Cardiac muscle cell (in vitro differentiated cells and primary cell): Measurements from ENCODE around the gene CAT. TPM values are rescaled to one million over a fixed set of nuclear protein-coding genes. Genes with fewer than 3 reads are reported as not detected.
A peak's percentile ranks its signal among the peaks of the same experiment; 100 is the strongest.

Source experiments
- DNase-seq, 2 donors: peaks; one replicate each; pipeline versions ENCODE4 v3.0.0 to v3.0.0-alpha.2; 2010 to 2017; ENCODE audit warnings: low read depth in 1 of 2, low spot score in 1 of 2
- H3K27ac ChIP-seq: fragments of 200-600 bp; sonication (generic); 2 replicates; pipeline ENCODE4 v1.5.1; 2016
- H3K27me3 ChIP-seq: fragments of 200-600 bp; sonication (generic); 2 replicates; pipeline ENCODE4 v1.6.0; 2016; ENCODE audit warnings: control low read depth
- H3K36me3 ChIP-seq: fragments of 200-600 bp; sonication (generic); 2 replicates; pipeline ENCODE4 v1.5.1; 2016; ENCODE audit warnings: control low read depth
- H3K4me1 ChIP-seq: fragments of 200-600 bp; sonication (generic); 2 replicates; pipeline ENCODE4 v1.8.1; 2017; ENCODE audit warnings: low read depth, mild to moderate bottlenecking, mixed run types
- H3K4me3 ChIP-seq: fragments of 200-600 bp; sonication (generic); 2 replicates; pipeline ENCODE4 v1.5.1; 2016; ENCODE audit warnings: mild to moderate bottlenecking
- H3K9me3 ChIP-seq: fragments of 200-600 bp; sonication (generic); 2 replicates; pipeline ENCODE4 v1.5.1; 2017; ENCODE audit warnings: low read depth, mild to moderate bottlenecking, control low read depth
- CTCF ChIP-seq: IDR thresholded peaks from 2 replicates; pipeline ENCODE4 v1.5.1; 2012; ENCODE audit warnings: low read depth, mild to moderate bottlenecking, low read length
- polyA plus RNA-seq: library from polyadenylated mRNA; unstranded; fragments of >200 nt; fragmentation: Nextera tagmentation; extraction: Ambion mirVana; gene quantifications from 2 replicates; pipeline ENCODE4 v1.2.1, GENCODE V29; 2016
- total RNA-seq: library from RNA; depleted of rRNA; stranded (reverse); fragments of >200 nt; gene quantifications from 2 replicates; pipeline ENCODE4 v1.2.3, GENCODE V29; 2016

The CAT gene
- total and polyA plus RNA-seq, 2 experiments from 2014 or later = 27.1 to 50.1 TPM

GRCh38 chr11:34488855-34489557 lies 50.3 kb downstream of the CAT start:
- no peak overlapping the region for H3K27ac ChIP-seq
- H3K4me3 ChIP-seq = no peak overlapping the region
- H3K4me1 ChIP-seq = no peaks in the 10 kb centered on the region
- TF ChIP-seq CTCF = no peak
- DNase-seq = no peak
- no peaks in the 10 kb centered on the region for H3K27me3 ChIP-seq
- H3K9me3 ChIP-seq = no peaks in the 10 kb centered on the region
- no peaks in the 10 kb centered on the region for H3K36me3 ChIP-seq

GRCh38 chr11:34490304-34490703 lies 51.6 kb downstream of the CAT start:
- no peaks in the 10 kb centered on the region for H3K4me1 ChIP-seq
- no peak for DNase-seq
- H3K36me3 ChIP-seq = no peaks in the 10 kb centered on the region
- H3K4me3 ChIP-seq = no peak overlapping the region
- no peaks in the 10 kb centered on the region for H3K9me3 ChIP-seq
- no peak for TF ChIP-seq CTCF
- H3K27me3 ChIP-seq = no peaks in the 10 kb centered on the region
- no peak overlapping the region for H3K27ac ChIP-seq

GRCh38 chr11:34492806-34493414 lies 54.2 kb downstream of the CAT start:
- Histone ChIP-seq H3K27ac (no peak overlapping the region), H3K27me3 (no peaks in the 10 kb centered on the region), H3K4me1 (no peaks in the 10 kb centered on the region), H3K9me3 (no peaks in the 10 kb centered on the region), H3K36me3 (no peaks in the 10 kb centered on the region), H3K4me3 (no peak overlapping the region)
- DNase-seq = peak; percentile 78 to 81
- peak; percentile 63 for TF ChIP-seq CTCF

GRCh38 chr11:34493468-34493867 lies 54.7 kb downstream of the CAT start:
- Histone ChIP-seq H3K27ac (no peak overlapping the region), H3K9me3 (no peaks in the 10 kb centered on the region), H3K36me3 (no peaks in the 10 kb centered on the region), H3K4me3 (no peak overlapping the region), H3K4me1 (no peaks in the 10 kb centered on the region), H3K27me3 (no peaks in the 10 kb centered on the region)
- no peak for DNase-seq
- TF ChIP-seq CTCF = no peak

GRCh38 chr11:34493926-34494595 lies 55.3 kb downstream of the CAT start:
- H3K27me3 ChIP-seq = no peaks in the 10 kb centered on the region
- no peaks in the 10 kb centered on the region for H3K9me3 ChIP-seq
- H3K4me3 ChIP-seq = no peak overlapping the region
- TF ChIP-seq CTCF = no peak
- no peaks in the 10 kb centered on the region for H3K4me1 ChIP-seq
- no peak for DNase-seq
- no peaks in the 10 kb centered on the region for H3K36me3 ChIP-seq
- no peak overlapping the region for H3K27ac ChIP-seq
